HG03064 (cell line): ENCODE data around the gene NANOS3.

ENCODE experiments used
- ATAC-seq: cut with Tn5 transposase; IDR thresholded peaks from one replicate; pipeline ENCODE4 v1.9.1; 2021; ENCODE audit warnings: low read depth; ENCODE audit not compliant: unreplicated experiment

NANOS3 gene

GRCh38 chr19:13861714-13862531 lies 15.0 kb upstream of the NANOS3 start:
- ATAC-seq: peak; percentile 72

- ATAC-seq: no peak
Measured at GRCh38 chr19:13864046-13864666, 12.8 kb upstream of the NANOS3 start.

GRCh38 chr19:13864667-13865570 lies 12.0 kb upstream of the NANOS3 start:
- ATAC-seq: no peak

GRCh38 chr19:13865571-13866462 lies 11.1 kb upstream of the NANOS3 start:
- no peak for ATAC-seq

GRCh38 chr19:13866463-13867046 lies 10.4 kb upstream of the NANOS3 start:
- no peak for ATAC-seq

- no peak for ATAC-seq
Measured at GRCh38 chr19:13868663-13869062, 8.3 kb upstream of the NANOS3 start.

- no peak for ATAC-seq
Measured at GRCh38 chr19:13869281-13869680, 7.7 kb upstream of the NANOS3 start.

- no peak for ATAC-seq
Measured at GRCh38 chr19:13870873-13871272, 6.1 kb upstream of the NANOS3 start.

- no peak for ATAC-seq
Measured at GRCh38 chr19:13872339-13872694, 4.6 kb upstream of the NANOS3 start.

GRCh38 chr19:13872695-13873389 lies 4.1 kb upstream of the NANOS3 start:
- ATAC-seq: no peak

- no peak for ATAC-seq
Measured at GRCh38 chr19:13873834-13874515, 3.0 kb upstream of the NANOS3 start.

GRCh38 chr19:13875824-13876223 lies 1.1 kb upstream of the NANOS3 start:
- no peak for ATAC-seq

GRCh38 chr19:13877303-13877702 lies 369 bp downstream of the NANOS3 start:
- ATAC-seq: no peak

- peak; percentile 90 for ATAC-seq
Measured at GRCh38 chr19:13880059-13881043, 3.4 kb downstream of the NANOS3 start.

- ATAC-seq: no peak
Measured at GRCh38 chr19:13881251-13881691, 4.3 kb downstream of the NANOS3 start.

GRCh38 chr19:13881692-13882418 lies 4.9 kb downstream of the NANOS3 start:
- no peak for ATAC-seq

GRCh38 chr19:13882419-13882795 lies 5.5 kb downstream of the NANOS3 start:
- no peak for ATAC-seq
